Measurements from ENCODE around the gene WDFY3. TPM values are rescaled to one million over a fixed set of nuclear protein-coding genes. Genes with fewer than 3 reads are reported as not detected.
A peak's percentile ranks its signal among the peaks of the same experiment; 100 is the strongest.
"Not testable (repeated sequence)": the region's sequence is repeated elsewhere in the genome, so short reads cannot be mapped to it uniquely, and the experiment has no call there.

The WDFY3 gene
- total RNA-seq, 1 donor from 2014 or later, result 34.2 TPM

GRCh38 chr4:84672177-84672576 is 294.3 kb downstream of the WDFY3 start:
- intact Hi-C loops (cut with DNase I), result no loop called here

GRCh38 chr4:84669201-84669600 is 297.3 kb downstream of the WDFY3 start:
- intact Hi-C loops (cut with DNase I), result no loop called here
- no peak for DNase-seq

More at GRCh38 chr4:84672177-84672576, 294.3 kb downstream of the WDFY3 start:
- no peak for DNase-seq
- ATAC-seq (ENCODE audit: poor library complexity), result no peak

GRCh38 chr4:84666439-84666838 is 300.1 kb downstream of the WDFY3 start:
- no peak for ATAC-seq (ENCODE audit: poor library complexity)
- intact Hi-C loops (cut with DNase I), result no loop called here
- DNase-seq, result no peak

More at GRCh38 chr4:84669201-84669600, 297.3 kb downstream of the WDFY3 start:
- no peak for ATAC-seq (ENCODE audit: poor library complexity)

- ATAC-seq (ENCODE audit: poor library complexity); DNase-seq; intact Hi-C loops (cut with DNase I): not testable (repeated sequence)
Measured at GRCh38 chr4:84664767-84665166, 301.7 kb downstream of the WDFY3 start.

- intact Hi-C loops (cut with DNase I), result no loop called here
- DNase-seq (no peak), ATAC-seq (ENCODE audit: poor library complexity) (no peak)
Measured at GRCh38 chr4:84661191-84661939, 305.1 kb downstream of the WDFY3 start.

- intact Hi-C loops (cut with DNase I), result no loop called here
- DNase-seq (no peak), ATAC-seq (ENCODE audit: poor library complexity) (no peak)
Measured at GRCh38 chr4:84660606-84661005, 305.9 kb downstream of the WDFY3 start.

GRCh38 chr4:84652478-84652877 is 314.0 kb downstream of the WDFY3 start:
- intact Hi-C loops (cut with DNase I), result no loop called here
- ATAC-seq (ENCODE audit: poor library complexity) (no peak), DNase-seq (no peak)

- ATAC-seq (ENCODE audit: poor library complexity) (no peak), DNase-seq (no peak)
- intact Hi-C loops (cut with DNase I), result no loop called here
Measured at GRCh38 chr4:84651499-84651898, 315.0 kb downstream of the WDFY3 start.

GRCh38 chr4:84648863-84649647 is 317.4 kb downstream of the WDFY3 start:
- DNase-seq (no peak), ATAC-seq (ENCODE audit: poor library complexity) (peak; percentile 22)
- intact Hi-C loops (cut with DNase I), result no loop called here

GRCh38 chr4:84648178-84648577 is 318.3 kb downstream of the WDFY3 start:
- ATAC-seq (ENCODE audit: poor library complexity) (no peak), DNase-seq (no peak)
- intact Hi-C loops (cut with DNase I), result no loop called here

GRCh38 chr4:84647312-84647884 is 319.1 kb downstream of the WDFY3 start:
- intact Hi-C loops (cut with DNase I), result no loop called here
- ATAC-seq (ENCODE audit: poor library complexity) (no peak), DNase-seq (no peak)

- no peak for ATAC-seq (ENCODE audit: poor library complexity)
- intact Hi-C loops (cut with DNase I), result no loop called here
- DNase-seq, result no peak
Measured at GRCh38 chr4:84644087-84644486, 322.4 kb downstream of the WDFY3 start.

GRCh38 chr4:84639145-84639544 is 327.3 kb downstream of the WDFY3 start:
- intact Hi-C loops (cut with DNase I), result no loop called here
- DNase-seq (no peak), ATAC-seq (ENCODE audit: poor library complexity) (no peak)

GRCh38 chr4:84638092-84638491 is 328.4 kb downstream of the WDFY3 start:
- no peak for DNase-seq
- ATAC-seq (ENCODE audit: poor library complexity), result no peak
- intact Hi-C loops (cut with DNase I), result no loop called here

GRCh38 chr4:84634961-84635360 is 331.5 kb downstream of the WDFY3 start:
- no peak for ATAC-seq (ENCODE audit: poor library complexity)

GRCh38 chr4:84632092-84632491 is 334.4 kb downstream of the WDFY3 start:
- ATAC-seq (ENCODE audit: poor library complexity) (no peak), DNase-seq (no peak)
- intact Hi-C loops (cut with DNase I), result no loop called here

More at GRCh38 chr4:84634961-84635360, 331.5 kb downstream of the WDFY3 start:
- intact Hi-C loops (cut with DNase I), result no loop called here
- no peak for DNase-seq

- ATAC-seq (ENCODE audit: poor library complexity), result no peak
- intact Hi-C loops (cut with DNase I), result no loop called here
- DNase-seq, result no peak
Measured at GRCh38 chr4:84631573-84631972, 334.9 kb downstream of the WDFY3 start.

- intact Hi-C loops (cut with DNase I), result no loop called here
- ATAC-seq (ENCODE audit: poor library complexity) (no peak), DNase-seq (no peak)
Measured at GRCh38 chr4:84626673-84627072, 339.8 kb downstream of the WDFY3 start.

GRCh38 chr4:84623661-84624060 is 342.8 kb downstream of the WDFY3 start:
- intact Hi-C loops (cut with DNase I), result no loop called here
- ATAC-seq (ENCODE audit: poor library complexity), result no peak
- DNase-seq, result no peak

- intact Hi-C loops (cut with DNase I), result no loop called here
- DNase-seq, result no peak
Measured at GRCh38 chr4:84622959-84623358, 343.5 kb downstream of the WDFY3 start.

More at GRCh38 chr4:84622959-84623358, 343.5 kb downstream of the WDFY3 start:
- ATAC-seq (ENCODE audit: poor library complexity), result no peak
